Mesendoderm (in vitro differentiated cells): Measurements from ENCODE around the gene KRT6C.

ENCODE experiments used
- DNase-seq: peaks from one replicate; pipeline ENCODE4 v3.0.0; 2013
- H2AK5ac ChIP-seq: 2 replicates; pipeline ENCODE4 v1.6.1; 2013; ENCODE audit warnings: low read length, inconsistent platforms
- H2BK120ac ChIP-seq: 2 replicates; pipeline ENCODE4 v1.6.1; 2013; ENCODE audit warnings: low read depth, mild to moderate bottlenecking, low read length, moderate library complexity, mixed read lengths
- H2BK15ac ChIP-seq: replicated peaks from 2 replicates; pipeline ENCODE4 v1.6.1; 2013; ENCODE audit warnings: low read depth, mild to moderate bottlenecking, moderate library complexity
- H2BK5ac ChIP-seq: 2 replicates; pipeline ENCODE4 v1.6.1; 2013; ENCODE audit warnings: low read length, inconsistent platforms
- H3K18ac ChIP-seq: 2 replicates; pipeline ENCODE4 v1.6.1; 2013; ENCODE audit warnings: mild to moderate bottlenecking, low read length, mixed read lengths
- H3K23ac ChIP-seq: one replicate; pipeline ENCODE4 v1.6.1; 2013; ENCODE audit warnings: low read length
- H3K27ac ChIP-seq: 2 replicates; pipeline ENCODE4 v1.5.1; 2013; ENCODE audit warnings: low read depth, mild to moderate bottlenecking, inconsistent platforms, low read length, moderate library complexity
- H3K27me3 ChIP-seq: 2 replicates; pipeline ENCODE4 v1.6.1; 2013; ENCODE audit warnings: low read length, control low read depth, mild to moderate bottlenecking, inconsistent platforms; ENCODE audit not compliant: insufficient read depth, poor library complexity
- H3K36me3 ChIP-seq: 2 replicates; pipeline ENCODE4 v1.6.1; 2013; ENCODE audit warnings: low read length, inconsistent platforms; ENCODE audit not compliant: control insufficient read depth, insufficient read depth
- H3K4ac ChIP-seq: one replicate; pipeline ENCODE4 v1.6.1; 2013; ENCODE audit warnings: low read depth, mild to moderate bottlenecking, low read length, moderate library complexity
- H3K4me1 ChIP-seq: 2 replicates; pipeline ENCODE4 v1.6.1; 2013; ENCODE audit warnings: low read depth, low read length, inconsistent platforms; ENCODE audit not compliant: control insufficient read depth
- H3K4me2 ChIP-seq: 2 replicates; pipeline ENCODE4 v1.6.1; 2013; ENCODE audit warnings: low read length
- H3K4me3 ChIP-seq: 2 replicates; pipeline ENCODE4 v1.5.1; 2013; ENCODE audit warnings: mild to moderate bottlenecking, low read length
- H3K56ac ChIP-seq: one replicate; pipeline ENCODE4 v1.6.1; 2013; ENCODE audit warnings: low read length
- H3K79me1 ChIP-seq: 2 replicates; pipeline ENCODE4 v1.6.1; 2013; ENCODE audit warnings: low read length, inconsistent platforms
- H3K79me2 ChIP-seq: 2 replicates; pipeline ENCODE4 v1.6.1; 2013; ENCODE audit warnings: mild to moderate bottlenecking, low read length; ENCODE audit not compliant: control insufficient read depth, insufficient read depth
- H3K9ac ChIP-seq: 2 replicates; pipeline ENCODE4 v1.6.1; 2013; ENCODE audit warnings: low read length, inconsistent platforms
- H4K5ac ChIP-seq: one replicate; pipeline ENCODE4 v1.6.1; 2013; ENCODE audit warnings: low read length
- H4K8ac ChIP-seq: one replicate; pipeline ENCODE4 v1.6.1; 2013; ENCODE audit warnings: low read depth, mild to moderate bottlenecking, control low read depth, low read length, moderate library complexity
- WGBS: extraction: QIAGEN DNeasy Blood & Tissue Kit; methylation state at CpG from one replicate; pipeline ENCODE4 v1.1.7; 2013; ENCODE audit warnings: low lambda C conversion rate, missing lambda C conversion rate; ENCODE audit not compliant: insufficient coverage; ENCODE audit errors: extremely low coverage; 5-methylcytosine and 5-hydroxymethylcytosine counted together

Gene KRT6C

DNA sequence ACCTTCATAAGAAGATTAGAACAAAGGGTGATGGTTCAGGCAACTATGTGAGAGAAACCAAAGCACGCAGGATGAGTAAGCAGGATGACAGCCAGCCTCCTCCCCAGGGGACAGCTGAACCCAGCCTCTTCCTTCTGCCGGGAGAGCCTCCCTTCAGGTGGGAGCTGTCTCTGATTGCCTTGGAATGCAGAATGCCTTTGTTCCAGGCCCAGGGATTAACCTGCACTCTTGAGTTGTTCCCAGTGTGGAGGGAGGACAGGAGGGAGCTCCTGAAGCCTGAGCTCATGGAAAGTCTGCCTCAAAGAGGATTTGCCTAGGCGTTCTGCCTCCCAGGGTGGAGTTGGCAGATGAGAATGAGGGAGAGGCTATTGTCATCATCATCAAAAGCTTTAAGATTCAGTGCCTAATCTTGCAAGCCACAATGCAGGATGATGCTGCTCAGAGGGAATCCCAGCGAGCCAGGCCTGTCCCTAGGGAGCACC, 23.0 kb upstream of the KRT6C start:
- Histone ChIP-seq H2BK15ac (no peak overlapping the region), H3K79me1 (no peaks in the 10 kb centered on the region), H2BK120ac (no peak overlapping the region), H3K18ac (peak overlapping the region; percentile 9), H3K23ac (no peak overlapping the region), H3K9ac (no peak overlapping the region), H2BK5ac (peak overlapping the region; percentile 83), H3K27me3 (no peaks in the 10 kb centered on the region), H3K4ac (peak overlapping the region; percentile 41), H3K4me3 (no peak overlapping the region), H3K27ac (peak overlapping the region; percentile 72), H3K79me2 (no peaks in the 10 kb centered on the region), H2AK5ac (peak overlapping the region; percentile 38), H4K8ac (no peak overlapping the region), H3K56ac (peak overlapping the region; percentile 78), H3K36me3 (no peaks in the 10 kb centered on the region), H4K5ac (no peak overlapping the region), H3K4me2 (no peak overlapping the region), H3K4me1 (peaks cover 26% of the 10 kb centered on the region)
- DNase-seq = peak; percentile 99
- WGBS = no CpG with 5 or more reads among the region's 4 CpGs

DNA sequence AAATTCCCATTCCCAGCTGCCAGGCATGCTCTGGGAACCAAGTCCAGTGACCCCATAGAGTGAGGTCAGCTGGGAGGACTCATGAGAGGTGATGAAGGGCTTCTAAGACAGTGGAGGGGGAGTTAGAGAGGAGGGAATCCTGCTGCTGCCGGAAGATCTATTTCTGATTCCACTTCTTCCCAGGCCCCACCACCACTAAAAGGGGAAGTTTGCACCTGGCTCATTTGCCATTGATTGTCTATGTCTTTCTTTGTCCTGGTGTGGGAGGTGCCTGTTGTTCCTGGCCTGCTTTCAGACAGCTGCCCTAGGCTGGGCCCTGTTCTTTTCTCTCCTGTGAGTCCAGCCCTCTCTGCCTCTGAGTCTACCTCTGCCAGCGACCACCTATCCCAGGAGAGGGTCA, 22.4 kb upstream of the KRT6C start:
- Histone ChIP-seq H3K4me1 (peaks cover 26% of the 10 kb centered on the region), H3K79me2 (no peaks in the 10 kb centered on the region), H3K4ac (peak overlapping the region; percentile 41), H2BK15ac (no peak overlapping the region), H3K9ac (peak overlapping the region; percentile 25), H3K4me2 (no peak overlapping the region), H2BK120ac (peak overlapping the region; percentile 63), H4K8ac (no peak overlapping the region), H2AK5ac (peak overlapping the region; percentile 38), H3K18ac (peak overlapping the region; percentile 9), H3K23ac (no peak overlapping the region), H3K56ac (peak overlapping the region; percentile 78), H3K79me1 (no peaks in the 10 kb centered on the region), H3K27me3 (no peaks in the 10 kb centered on the region), H3K4me3 (no peak overlapping the region), H3K36me3 (no peaks in the 10 kb centered on the region), H3K27ac (peak overlapping the region; percentile 72), H2BK5ac (peak overlapping the region; percentile 83), H4K5ac (no peak overlapping the region)
- no peak for DNase-seq
- no CpG with 5 or more reads among the region's 2 CpGs for WGBS

DNA sequence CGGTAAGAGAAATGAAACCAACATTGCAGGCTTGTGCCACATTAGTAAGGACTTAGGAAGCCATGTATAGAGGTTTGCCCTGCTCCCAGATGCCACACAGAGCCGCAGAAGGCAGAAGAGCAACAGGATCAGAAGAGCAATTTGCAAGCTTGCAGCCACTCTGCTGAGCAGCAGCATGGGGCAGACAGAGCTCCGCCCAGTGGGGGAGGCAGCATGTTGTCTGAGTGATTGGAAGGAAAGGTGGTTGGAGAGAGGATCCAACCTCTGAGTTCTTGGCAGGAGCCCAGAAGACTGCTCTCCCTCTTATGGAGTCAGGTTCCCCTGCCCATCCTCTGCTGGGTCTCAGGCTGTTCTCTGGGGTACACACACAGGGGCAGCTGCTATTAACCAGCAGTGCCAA, 21.8 kb upstream of the KRT6C start:
- no peaks in the 10 kb centered on the region for H3K36me3 ChIP-seq
- no peak overlapping the region for H2BK5ac ChIP-seq
- no peak overlapping the region for H2AK5ac ChIP-seq
- H2BK15ac ChIP-seq = no peak overlapping the region
- H3K23ac ChIP-seq = no peak overlapping the region
- H4K8ac ChIP-seq = no peak overlapping the region
- H3K9ac ChIP-seq = no peak overlapping the region
- peaks cover 26% of the 10 kb centered on the region for H3K4me1 ChIP-seq
- H2BK120ac ChIP-seq = no peak overlapping the region
- H4K5ac ChIP-seq = no peak overlapping the region
- DNase-seq = peak; percentile 91
- H3K27me3 ChIP-seq = no peaks in the 10 kb centered on the region
- H3K4me2 ChIP-seq = no peak overlapping the region
- no peak overlapping the region for H3K4ac ChIP-seq
- H3K79me1 ChIP-seq = no peaks in the 10 kb centered on the region
- no peak overlapping the region for H3K27ac ChIP-seq
- H3K18ac ChIP-seq = no peak overlapping the region
- no peaks in the 10 kb centered on the region for H3K79me2 ChIP-seq
- no peak overlapping the region for H3K56ac ChIP-seq
- no peak overlapping the region for H3K4me3 ChIP-seq
- WGBS = no CpG with 5 or more reads among the region's 3 CpGs

DNA sequence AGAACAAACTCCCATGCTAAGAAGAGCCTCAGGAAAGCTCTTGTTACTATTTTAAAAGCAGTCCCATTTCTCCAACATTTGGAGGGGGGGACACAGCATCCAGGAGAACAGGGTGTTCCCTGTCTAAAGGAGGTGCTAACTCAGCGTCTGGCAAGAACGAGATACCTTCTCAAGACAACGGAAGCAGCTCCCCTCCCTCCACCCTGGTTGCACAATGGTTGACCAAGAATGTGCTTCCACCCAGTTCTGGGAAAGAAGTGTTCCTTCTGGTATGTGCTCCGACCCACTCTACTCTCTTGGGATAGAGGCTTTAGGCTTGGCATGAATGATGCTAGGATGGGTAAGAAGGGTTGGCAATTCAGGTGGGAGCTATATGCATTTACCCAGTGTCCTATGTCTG, 20.9 kb upstream of the KRT6C start:
- no peak overlapping the region for H3K4me3 ChIP-seq
- H3K56ac ChIP-seq = peak overlapping the region; percentile 28
- H3K4me2 ChIP-seq = no peak overlapping the region
- H3K9ac ChIP-seq = no peak overlapping the region
- no peak overlapping the region for H2AK5ac ChIP-seq
- H2BK120ac ChIP-seq = no peak overlapping the region
- no peak overlapping the region for H2BK15ac ChIP-seq
- no CpG with 5 or more reads among the region's 4 CpGs for WGBS
- DNase-seq = peak; percentile 51
- H3K4ac ChIP-seq = no peak overlapping the region
- no peaks in the 10 kb centered on the region for H3K79me1 ChIP-seq
- H3K79me2 ChIP-seq = no peaks in the 10 kb centered on the region
- peak overlapping the region; percentile 2 for H2BK5ac ChIP-seq
- peaks cover 26% of the 10 kb centered on the region for H3K4me1 ChIP-seq
- no peaks in the 10 kb centered on the region for H3K27me3 ChIP-seq
- no peak overlapping the region for H4K5ac ChIP-seq
- no peak overlapping the region for H3K27ac ChIP-seq
- H3K23ac ChIP-seq = no peak overlapping the region
- H4K8ac ChIP-seq = no peak overlapping the region
- H3K36me3 ChIP-seq = no peaks in the 10 kb centered on the region
- H3K18ac ChIP-seq = no peak overlapping the region

DNA sequence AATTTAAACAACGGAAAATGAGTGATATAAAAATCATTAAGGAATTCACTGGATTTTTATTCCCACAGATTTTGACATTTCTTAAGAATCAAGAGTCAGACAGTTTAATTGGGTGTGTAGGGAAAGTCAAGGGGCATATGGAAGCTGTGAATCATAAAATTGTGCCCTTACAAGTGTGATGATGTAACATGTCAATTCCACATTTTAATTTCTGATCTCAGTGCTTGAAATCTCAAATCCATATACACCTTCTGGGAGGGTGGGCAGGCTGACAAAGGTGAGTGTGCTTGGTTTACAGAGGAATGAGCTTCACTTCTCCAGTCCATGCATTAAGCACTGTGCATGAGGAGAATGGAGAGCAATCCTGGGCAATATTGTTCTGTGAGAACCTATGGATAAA, 20.5 kb upstream of the KRT6C start:
- Histone ChIP-seq H3K4me2 (no peak overlapping the region), H3K79me2 (no peaks in the 10 kb centered on the region), H4K5ac (no peak overlapping the region), H3K9ac (no peak overlapping the region), H3K79me1 (no peaks in the 10 kb centered on the region), H3K4me1 (peaks cover 26% of the 10 kb centered on the region), H3K56ac (peak overlapping the region; percentile 28), H2BK15ac (no peak overlapping the region), H2BK5ac (no peak overlapping the region), H3K23ac (no peak overlapping the region), H3K4me3 (no peak overlapping the region), H3K18ac (no peak overlapping the region), H3K4ac (no peak overlapping the region), H3K27ac (no peak overlapping the region), H4K8ac (no peak overlapping the region), H2AK5ac (no peak overlapping the region), H2BK120ac (no peak overlapping the region), H3K27me3 (no peaks in the 10 kb centered on the region), H3K36me3 (no peaks in the 10 kb centered on the region)
- no CpG with 5 or more reads among the region's 1 CpG for WGBS
- no peak for DNase-seq

GRCh38 chr12:52493172-52493571, 19.6 kb upstream of the KRT6C start, which contains the start of gene KRT6A:
Gene KRT6A (minus strand): TSS chr12:52493257. CDS start chr12:52493188, 69 bp downstream.
- Histone ChIP-seq H3K27ac (no peak within 1 kb of the TSS), H4K5ac (no peak within 1 kb of the TSS), H3K4me1 (peaks cover 26% of the 10 kb centered on the region), H2BK120ac (no peak within 1 kb of the TSS), H3K9ac (no peak within 1 kb of the TSS), H2AK5ac (no peak within 1 kb of the TSS), H3K18ac (no peak within 1 kb of the TSS), H3K79me1 (no peaks in the 10 kb centered on the region), H3K23ac (no peak within 1 kb of the TSS), H3K4ac (no peak within 1 kb of the TSS), H3K4me3 (no peak within 1 kb of the TSS), H3K4me2 (no peak within 1 kb of the TSS), H3K27me3 (no peaks in the 10 kb centered on the region), H3K56ac (no peak within 1 kb of the TSS), H3K36me3 (no peaks in the 10 kb centered on the region), H2BK15ac (no peak within 1 kb of the TSS), H2BK5ac (no peak within 1 kb of the TSS), H4K8ac (no peak within 1 kb of the TSS), H3K79me2 (no peaks in the 10 kb centered on the region)
- WGBS = no CpG with 5 or more reads among the region's 2 CpGs
- DNase-seq = no peak
